HepG2 (cell line): ENCODE results near the gene ZNF500. TPM values are rescaled to one million over a fixed set of nuclear protein-coding genes. Genes with fewer than 3 reads are reported as not detected.

Experiments used
- HOXA5 ChIP-seq: sonication (generic); formaldehyde crosslinking; IDR thresholded peaks from 2 replicates; pipeline ENCODE4 v1.4.0; 2020; ENCODE audit warnings: missing genetic modification reagents
- IRF9 ChIP-seq: sonication (generic); formaldehyde crosslinking; IDR thresholded peaks from 2 replicates; pipeline ENCODE4 v1.8.0; 2022; ENCODE audit warnings: missing genetic modification reagents, mild to moderate bottlenecking, borderline replicate concordance
- POGZ ChIP-seq: sonication (generic); formaldehyde crosslinking; IDR thresholded peaks from 2 replicates; pipeline ENCODE4 v1.4.0; 2020; ENCODE audit warnings: mild to moderate bottlenecking, missing genetic modification reagents
- PRDM4 ChIP-seq: sonication (generic); formaldehyde crosslinking; IDR thresholded peaks from 2 replicates; pipeline ENCODE4 v1.9.0; 2021; ENCODE audit warnings: missing genetic modification reagents, borderline replicate concordance
- TEF ChIP-seq: sonication (generic); formaldehyde crosslinking; IDR thresholded peaks from 2 replicates; pipeline ENCODE4 v1.5.0; 2020; ENCODE audit warnings: missing genetic modification reagents
- TSC22D2 ChIP-seq: sonication (generic); formaldehyde crosslinking; IDR thresholded peaks from 2 replicates; pipeline ENCODE4 v1.5.1; 2020; ENCODE audit warnings: missing genetic modification reagents, mild to moderate bottlenecking, borderline replicate concordance
- ZNF142 ChIP-seq: sonication (generic); formaldehyde crosslinking; IDR thresholded peaks from 2 replicates; pipeline ENCODE4 v1.4.0; 2020; ENCODE audit warnings: missing genetic modification reagents
- ZNF362 ChIP-seq: sonication (generic); formaldehyde crosslinking; IDR thresholded peaks from 2 replicates; pipeline ENCODE4 v1.4.0; 2020; ENCODE audit warnings: missing genetic modification reagents, mild to moderate bottlenecking, borderline replicate concordance
- ZNF549 ChIP-seq: sonication (generic); formaldehyde crosslinking; IDR thresholded peaks from 2 replicates; pipeline ENCODE4 v1.5.0; 2020; ENCODE audit warnings: missing genetic modification reagents
- ZNF639 ChIP-seq: conservative IDR thresholded peaks from 2 replicates; pipeline ENCODE4 v1.6.1; 2018; ENCODE audit warnings: missing genetic modification reagents
- ZNF737 ChIP-seq: sonication (generic); formaldehyde crosslinking; IDR thresholded peaks from 2 replicates; pipeline ENCODE4 v1.5.0; 2020; ENCODE audit warnings: missing genetic modification reagents, mild to moderate bottlenecking, borderline replicate concordance
- polyA plus RNA-seq, 8 experiments: library from polyadenylated mRNA; depleted of rRNA in 3 of 8; stranded (reverse) in 7 of 8; unstranded in 1 of 8; fragments of >200 nt; fragmentation: Illumina TruSeq in 4 of 8; extraction: Trizol in 4 of 8; gene quantifications; 2 replicates each; pipeline versions ENCODE4 v1.2.1 to v1.2.3, GENCODE V29; 2011 to 2016; ENCODE audit warnings: low read depth in 4 of 8, missing spikeins in 1 of 8, mixed read lengths in 1 of 8; ENCODE audit not compliant: insufficient read depth in 1 of 8
- total RNA-seq, 5 experiments: library from RNA; depleted of rRNA; stranded (reverse); fragments of >200 nt; fragmentation: Illumina TruSeq; extraction: Trizol; gene quantifications; 2 replicates each; pipeline ENCODE4 v1.2.3, GENCODE V29; 2016; ENCODE audit warnings: low read depth in 1 of 5

ZNF500 gene
- total and polyA plus RNA-seq, 2 of the 13 experiments (the other 11 are each of a cell fraction or from before 2014, with no cell fraction given) = 6.1 to 12.2 TPM

GRCh38 chr16:4768549-4769305 is 1.8 kb upstream of the ZNF500 start (continued):
- no peak for TF ChIP-seq TEF (CRISPR knock-in tag)
- TF ChIP-seq HOXA5 (CRISPR knock-in tag) = peak; percentile 49
- peak; percentile 60 for TF ChIP-seq POGZ (CRISPR knock-in tag)
- TF ChIP-seq ZNF549 (CRISPR knock-in tag) = no peak
- TF ChIP-seq ZNF639 (CRISPR knock-in tag) = no peak; the same call in 1 of the 2 replicates
- TF ChIP-seq ZNF737 (CRISPR knock-in tag) = no peak
- 0 out of 2 replicates have a peak, but pooled peaks have one; percentile 18 for TF ChIP-seq ZNF142 (CRISPR knock-in tag)
- TF ChIP-seq PRDM4 (CRISPR knock-in tag) = 0 out of 2 replicates have a peak, but pooled peaks have one; percentile 42
- TF ChIP-seq TSC22D2 (CRISPR knock-in tag) = no peak
- TF ChIP-seq IRF9 (CRISPR knock-in tag) = peak; percentile 83; the same call in 1 of the 2 replicates
- TF ChIP-seq ZNF362 (CRISPR knock-in tag) = peak; percentile 26; the same call in 1 of the 2 replicates
